GM18519 (cell line): Measurements from ENCODE around the gene CREBBP.

Experiments used
- ATAC-seq: cut with Tn5 transposase; IDR thresholded peaks from one replicate; pipeline ENCODE4 v1.9.1; 2021; ENCODE audit warnings: mild to moderate bottlenecking, moderate library complexity; ENCODE audit not compliant: unreplicated experiment, low FRiP score

The CREBBP gene

GRCh38 chr16:3744018-3744417 lies 136.5 kb downstream of the CREBBP start:
- ATAC-seq = no peak

GRCh38 chr16:3740934-3741333 lies 139.6 kb downstream of the CREBBP start:
- no peak for ATAC-seq

- ATAC-seq = no peak
Measured at GRCh38 chr16:3740186-3740585, 140.3 kb downstream of the CREBBP start.

- no peak for ATAC-seq
Measured at GRCh38 chr16:3739636-3740035, 140.9 kb downstream of the CREBBP start.

GRCh38 chr16:3738541-3738940 lies 142.0 kb downstream of the CREBBP start:
- no peak for ATAC-seq

- ATAC-seq = no peak
Measured at GRCh38 chr16:3738128-3738527, 142.4 kb downstream of the CREBBP start.

GRCh38 chr16:3737181-3737580 lies 143.3 kb downstream of the CREBBP start:
- no peak for ATAC-seq

GRCh38 chr16:3736116-3736515 lies 144.4 kb downstream of the CREBBP start:
- ATAC-seq = no peak

- ATAC-seq = no peak
Measured at GRCh38 chr16:3735541-3735940, 145.0 kb downstream of the CREBBP start.

- ATAC-seq = no peak
Measured at GRCh38 chr16:3734758-3735221, 145.7 kb downstream of the CREBBP start.

GRCh38 chr16:3734084-3734757 lies 146.3 kb downstream of the CREBBP start:
- ATAC-seq = no peak

GRCh38 chr16:3732171-3732570 lies 148.3 kb downstream of the CREBBP start:
- ATAC-seq = no peak

- ATAC-seq = no peak
Measured at GRCh38 chr16:3731126-3731935, 149.2 kb downstream of the CREBBP start.

- no peak for ATAC-seq
Measured at GRCh38 chr16:3730161-3731125, 150.1 kb downstream of the CREBBP start.

GRCh38 chr16:3729161-3730112 lies 151.1 kb downstream of the CREBBP start:
- ATAC-seq = no peak

- ATAC-seq = no peak
Measured at GRCh38 chr16:3728424-3729160, 151.9 kb downstream of the CREBBP start.

GRCh38 chr16:3727806-3728381 lies 152.6 kb downstream of the CREBBP start:
- no peak for ATAC-seq

- ATAC-seq = no peak
Measured at GRCh38 chr16:3726021-3726687, 154.4 kb downstream of the CREBBP start.
